ENCODE measurements around the gene MASP1. TPM values are rescaled to one million over a fixed set of nuclear protein-coding genes. Genes with fewer than 3 reads are reported as not detected.

The MASP1 gene
- total and polyA plus RNA-seq, 2 donors (not counting 1 experiment from before 2014, with no cell fraction given), result not detected

DNA sequence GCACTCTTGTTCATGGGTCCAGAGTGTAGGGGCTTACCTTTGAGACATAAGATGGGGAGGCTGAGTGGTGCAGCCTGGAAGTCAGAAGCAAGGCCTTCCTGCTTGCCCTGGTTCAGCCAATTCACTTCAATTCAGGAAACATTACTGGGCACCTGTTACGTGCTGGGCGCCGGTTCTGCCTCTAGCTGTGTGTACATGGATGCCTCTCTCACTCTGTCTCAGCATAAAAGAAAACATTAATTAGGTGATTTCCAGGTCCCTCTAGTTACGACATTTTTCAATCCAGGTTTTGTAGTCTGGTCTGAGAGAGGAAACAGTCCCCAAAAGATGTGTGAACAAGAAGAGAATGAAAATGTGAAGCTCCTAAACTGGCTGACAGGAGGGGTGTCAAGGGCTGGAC lies 93.0 kb downstream of the MASP1 start:
- Mint-ChIP-seq H3K27ac (no peak overlapping the region), H3K4me1 (no peaks in the 10 kb centered on the region), H3K27me3 (peaks cover 48% of the 10 kb centered on the region), H3K4me3 (no peak overlapping the region), H3K9me3 (ENCODE audit: insufficient read depth) (no peaks in the 10 kb centered on the region)
- POLR2A ChIA-PET, result no interaction called here
- H3K36me3 ChIP-seq (replicated peaks in 1 of 2; ENCODE audit: control extremely low read depth in 1 of 2, control insufficient read depth in 1 of 2, extremely low read depth in 1 of 2, insufficient read depth in 2 of 2, low read length in 1 of 2), result no peaks in the 10 kb centered on the region
- H2AFZ ChIP-seq (ENCODE audit: insufficient read depth, low read depth, low read length, poor library complexity, severe bottlenecking), result no peak overlapping the region
- H3K9ac ChIP-seq (ENCODE audit: low read length), result no peak overlapping the region
- H3K27ac ChIP-seq (ENCODE audit: low read length in 2 of 2), result no peak overlapping the region
- ATAC-seq (ENCODE audit: low read depth) (no peak), DNase-seq (no peak)
- H3K4me1 ChIP-seq (ENCODE audit: control insufficient read depth in 2 of 2, insufficient read depth in 2 of 2, low read length in 2 of 2), result no peaks in the 10 kb centered on the region
- WGBS (ENCODE audit: insufficient coverage), result 80% methylated on average over 3 of the region's 4 CpGs
- H3K79me2 ChIP-seq (ENCODE audit: control insufficient read depth, insufficient read depth, low read length), result no peaks in the 10 kb centered on the region
- CTCF ChIA-PET, result no interaction called here
- TF ChIP-seq EZH2 (IDR thresholded peaks at IDR 0.05; ENCODE audit: borderline replicate concordance, insufficient read depth, low read depth, low read length, poor library complexity, severe bottlenecking), result no peak
- TF ChIP-seq, protein P1, sequence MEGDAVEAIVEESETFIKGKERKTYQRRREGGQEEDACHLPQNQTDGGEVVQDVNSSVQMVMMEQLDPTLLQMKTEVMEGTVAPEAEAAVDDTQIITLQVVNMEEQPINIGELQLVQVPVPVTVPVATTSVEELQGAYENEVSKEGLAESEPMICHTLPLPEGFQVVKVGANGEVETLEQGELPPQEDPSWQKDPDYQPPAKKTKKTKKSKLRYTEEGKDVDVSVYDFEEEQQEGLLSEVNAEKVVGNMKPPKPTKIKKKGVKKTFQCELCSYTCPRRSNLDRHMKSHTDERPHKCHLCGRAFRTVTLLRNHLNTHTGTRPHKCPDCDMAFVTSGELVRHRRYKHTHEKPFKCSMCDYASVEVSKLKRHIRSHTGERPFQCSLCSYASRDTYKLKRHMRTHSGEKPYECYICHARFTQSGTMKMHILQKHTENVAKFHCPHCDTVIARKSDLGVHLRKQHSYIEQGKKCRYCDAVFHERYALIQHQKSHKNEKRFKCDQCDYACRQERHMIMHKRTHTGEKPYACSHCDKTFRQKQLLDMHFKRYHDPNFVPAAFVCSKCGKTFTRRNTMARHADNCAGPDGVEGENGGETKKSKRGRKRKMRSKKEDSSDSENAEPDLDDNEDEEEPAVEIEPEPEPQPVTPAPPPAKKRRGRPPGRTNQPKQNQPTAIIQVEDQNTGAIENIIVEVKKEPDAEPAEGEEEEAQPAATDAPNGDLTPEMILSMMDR (IDR thresholded peaks at IDR 0.05), result no peak
- H3K4me3 ChIP-seq (ENCODE audit: control extremely low read depth in 1 of 5, extremely low read depth in 1 of 5, insufficient read depth in 1 of 5, low read depth in 2 of 5, low read length in 4 of 5), result no peak overlapping the region
- intact Hi-C loops (cut with micrococcal nuclease), result no loop called here
- no peaks in the 10 kb centered on the region for H4K20me1 ChIP-seq (ENCODE audit: control insufficient read depth, insufficient read depth, low read length, poor library complexity, severe bottlenecking)
- H3K4me2 ChIP-seq (replicated peaks; ENCODE audit: low read depth, low read length, poor library complexity, severe bottlenecking), result no peak overlapping the region
- no peaks in the 10 kb centered on the region for H3K9me3 ChIP-seq (ENCODE audit: control extremely low read depth in 1 of 3, control insufficient read depth in 2 of 3, insufficient read depth in 1 of 3, low read length in 2 of 3)
- H3K27me3 ChIP-seq (replicated peaks in 1 of 4; ENCODE audit: control extremely low read depth in 1 of 4, control insufficient read depth in 3 of 4, insufficient read depth in 4 of 4, low read length in 3 of 4), result peaks cover 0 to 43% (median 5%) of the 10 kb centered on the region in 4 experiments

DNA sequence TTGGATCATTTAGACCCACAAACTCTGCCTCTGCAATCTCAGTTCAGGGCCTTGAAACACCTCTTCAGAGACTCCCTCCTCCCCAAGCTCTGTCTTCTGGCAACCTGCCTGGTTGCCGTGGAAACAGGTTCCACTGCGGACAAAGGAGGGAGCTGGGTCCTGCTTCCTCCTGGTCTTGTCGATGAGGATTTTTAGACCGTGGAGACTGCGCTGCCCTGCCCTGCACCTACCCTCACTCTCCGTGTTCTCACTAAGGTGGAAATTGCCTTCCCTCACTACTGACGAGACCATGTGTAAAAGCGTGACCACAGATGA lies 94.2 kb downstream of the MASP1 start, which contains the start of gene RTP1:
Gene RTP1 (plus strand): TSS at position 152 of the 315 bp plus-strand sequence. CDS start 30 bp downstream, at position 182.
- H3K9me3 ChIP-seq (ENCODE audit: control extremely low read depth in 1 of 3, control insufficient read depth in 2 of 3, insufficient read depth in 1 of 3, low read length in 2 of 3), result no peaks in the 10 kb centered on the region
- H3K27ac Mint-ChIP-seq, result no peak within 1 kb of the TSS
- H3K27ac ChIP-seq (ENCODE audit: low read length in 2 of 2), result no peak within 1 kb of the TSS
- intact Hi-C loops (cut with micrococcal nuclease), result no loop called here
- H3K79me2 ChIP-seq (ENCODE audit: control insufficient read depth, insufficient read depth, low read length), result no peaks in the 10 kb centered on the region
- no peaks in the 10 kb centered on the region for H3K4me1 ChIP-seq (ENCODE audit: control insufficient read depth in 2 of 2, insufficient read depth in 2 of 2, low read length in 2 of 2)
- H3K36me3 ChIP-seq (replicated peaks in 1 of 2; ENCODE audit: control extremely low read depth in 1 of 2, control insufficient read depth in 1 of 2, extremely low read depth in 1 of 2, insufficient read depth in 2 of 2, low read length in 1 of 2), result no peaks in the 10 kb centered on the region
- H2AFZ ChIP-seq (ENCODE audit: insufficient read depth, low read depth, low read length, poor library complexity, severe bottlenecking), result no peak within 1 kb of the TSS
- H3K9ac ChIP-seq (ENCODE audit: low read length), result no peak within 1 kb of the TSS
- POLR2A ChIA-PET, result no interaction called here
- H3K27me3 Mint-ChIP-seq, result peaks cover 47% of the 10 kb centered on the region
- DNase-seq (no peak), ATAC-seq (ENCODE audit: low read depth) (no peak)
- no peaks in the 10 kb centered on the region for H4K20me1 ChIP-seq (ENCODE audit: control insufficient read depth, insufficient read depth, low read length, poor library complexity, severe bottlenecking)
- CTCF ChIA-PET, result no interaction called here
- H3K4me2 ChIP-seq (replicated peaks; ENCODE audit: low read depth, low read length, poor library complexity, severe bottlenecking), result no peak within 1 kb of the TSS
- H3K9me3 Mint-ChIP-seq (ENCODE audit: insufficient read depth), result no peaks in the 10 kb centered on the region
- no peak within 1 kb of the TSS for H3K4me3 Mint-ChIP-seq
- no peak within 1 kb of the TSS for H3K4me3 ChIP-seq (ENCODE audit: control extremely low read depth in 1 of 5, extremely low read depth in 1 of 5, insufficient read depth in 1 of 5, low read depth in 2 of 5, low read length in 4 of 5)
- WGBS (ENCODE audit: insufficient coverage), result 61% methylated on average over 4 of the region's 8 CpGs
- no peaks in the 10 kb centered on the region for H3K4me1 Mint-ChIP-seq
- no peak for TF ChIP-seq EZH2 (IDR thresholded peaks at IDR 0.05; ENCODE audit: borderline replicate concordance, insufficient read depth, low read depth, low read length, poor library complexity, severe bottlenecking)
- TF ChIP-seq, protein P1 (IDR thresholded peaks at IDR 0.05), result no peak
- H3K27me3 ChIP-seq (replicated peaks in 1 of 4; ENCODE audit: control extremely low read depth in 1 of 4, control insufficient read depth in 3 of 4, insufficient read depth in 4 of 4, low read length in 3 of 4), result peaks cover 0 to 51% (median 5%) of the 10 kb centered on the region in 4 experiments

All from B cell (primary cell).